ENCODE measurements around the gene ANO4.
"Not testable (repeated sequence)": the region's sequence is repeated elsewhere in the genome, so short reads cannot be mapped to it uniquely, and the experiment has no call there.

ANO4 gene

DNA sequence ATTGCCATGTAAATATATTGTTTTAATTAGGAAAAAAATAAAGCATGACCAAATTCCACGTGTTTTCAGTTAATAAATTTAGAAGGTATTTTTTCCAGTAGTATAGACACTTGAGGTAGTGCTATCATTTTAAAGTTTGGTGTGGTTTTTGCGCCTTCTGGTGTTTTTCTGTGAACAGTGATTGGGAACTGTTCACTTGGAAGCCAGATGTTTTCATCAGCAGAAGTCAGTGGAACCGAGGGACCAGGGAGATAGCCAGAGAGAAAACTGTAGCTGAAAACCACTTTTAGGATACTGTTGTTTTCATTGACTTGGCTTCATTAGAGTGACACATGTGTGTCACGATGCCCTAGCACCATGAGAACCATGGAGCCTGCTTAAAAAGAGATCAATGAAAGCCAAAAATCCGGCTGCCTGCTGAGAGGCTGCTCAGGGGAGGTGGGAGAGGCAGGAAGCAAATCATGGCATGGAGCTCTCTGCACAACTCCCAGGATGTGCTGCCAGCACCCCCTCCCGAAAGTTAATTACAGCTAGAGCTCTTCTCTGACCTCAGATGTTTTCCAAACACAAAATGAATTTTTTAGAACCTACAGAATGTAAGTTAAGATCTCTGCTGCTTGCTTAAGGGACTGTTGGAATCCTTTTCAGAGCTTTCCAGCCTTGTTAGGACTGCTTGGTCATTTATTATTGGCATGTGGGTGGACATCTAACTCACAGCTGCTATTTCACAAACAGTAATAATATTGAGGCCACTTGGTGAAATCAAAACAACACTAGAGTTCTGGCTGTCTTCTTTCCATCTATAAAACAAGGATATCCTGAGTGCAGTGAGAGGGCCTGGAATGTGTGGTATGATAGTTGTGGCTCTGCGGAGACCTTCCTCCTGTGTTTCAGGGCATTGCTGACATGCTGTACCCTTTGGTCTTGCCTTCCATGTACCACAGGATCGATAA, 192.3 kb downstream of the ANO4 start:
- no peaks in the 10 kb centered on the region for H3K27me3 ChIP-seq (ENCODE audit: low read length)
- no peak overlapping the region for H3K27ac ChIP-seq (ENCODE audit: low read depth, low read length)
- TF ChIP-seq EZH2phosphoT487 (conservative IDR thresholded peaks at IDR 0.05; ENCODE audit: low read length) (no peak), CTCF (IDR thresholded peaks at IDR 0.05; ENCODE audit: insufficient read depth, low read length, poor library complexity, severe bottlenecking) (no peak)
- H3K9me2 ChIP-seq (replicated peaks; ENCODE audit: insufficient read depth, low read length): no peaks in the 10 kb centered on the region
- no peak overlapping the region for H3K4me3 ChIP-seq (ENCODE audit: insufficient read depth, low read length, poor library complexity, severe bottlenecking)
- H3K36me3 ChIP-seq (ENCODE audit: low read length): no peaks in the 10 kb centered on the region
- no peaks in the 10 kb centered on the region for H3F3A ChIP-seq (ENCODE audit: insufficient read depth)
- H2AFZ ChIP-seq (ENCODE audit: low read depth, low read length, severe bottlenecking): no peak overlapping the region
- no peaks in the 10 kb centered on the region for H4K20me1 ChIP-seq (ENCODE audit: low read depth, low read length)
- H3K9ac ChIP-seq (ENCODE audit: low read length): no peak overlapping the region
- H3K79me2 ChIP-seq (ENCODE audit: insufficient read depth, low read length): no peaks in the 10 kb centered on the region
- H3K9me3 ChIP-seq (ENCODE audit: insufficient read depth, low read length): no peaks in the 10 kb centered on the region
- no peak overlapping the region for H3K4me2 ChIP-seq (ENCODE audit: low read depth, low read length, poor library complexity, severe bottlenecking)

GRCh38 chr12:100987552-100988521, 193.3 kb downstream of the ANO4 start:
- Histone ChIP-seq H3K27ac (ENCODE audit: low read depth, low read length) (no peak overlapping the region), H3F3A (ENCODE audit: insufficient read depth) (no peaks in the 10 kb centered on the region), H3K4me3 (ENCODE audit: insufficient read depth, low read length, poor library complexity, severe bottlenecking) (no peak overlapping the region), H3K9me3 (ENCODE audit: insufficient read depth, low read length) (no peaks in the 10 kb centered on the region), H3K27me3 (ENCODE audit: low read length) (no peaks in the 10 kb centered on the region), H3K4me2 (ENCODE audit: low read depth, low read length, poor library complexity, severe bottlenecking) (no peak overlapping the region), H4K20me1 (ENCODE audit: low read depth, low read length) (no peaks in the 10 kb centered on the region), H2AFZ (ENCODE audit: low read depth, low read length, severe bottlenecking) (no peak overlapping the region), H3K36me3 (ENCODE audit: low read length) (no peaks in the 10 kb centered on the region), H3K9me2 (replicated peaks; ENCODE audit: insufficient read depth, low read length) (no peaks in the 10 kb centered on the region), H3K9ac (ENCODE audit: low read length) (no peak overlapping the region), H3K79me2 (ENCODE audit: insufficient read depth, low read length) (no peaks in the 10 kb centered on the region)
- no peak for TF ChIP-seq CTCF (IDR thresholded peaks at IDR 0.05; ENCODE audit: insufficient read depth, low read length, poor library complexity, severe bottlenecking)
- no peak for TF ChIP-seq EZH2phosphoT487 (conservative IDR thresholded peaks at IDR 0.05; ENCODE audit: low read length)

- H3K9me2 ChIP-seq (replicated peaks; ENCODE audit: insufficient read depth, low read length); H4K20me1 ChIP-seq (ENCODE audit: low read depth, low read length); H3K27me3 ChIP-seq (ENCODE audit: low read length); H3F3A ChIP-seq (ENCODE audit: insufficient read depth); H3K36me3 ChIP-seq (ENCODE audit: low read length); H3K9ac ChIP-seq (ENCODE audit: low read length); H3K27ac ChIP-seq (ENCODE audit: low read depth, low read length); H3K4me2 ChIP-seq (ENCODE audit: low read depth, low read length, poor library complexity, severe bottlenecking); H3K79me2 ChIP-seq (ENCODE audit: insufficient read depth, low read length); H3K4me3 ChIP-seq (ENCODE audit: insufficient read depth, low read length, poor library complexity, severe bottlenecking); H3K9me3 ChIP-seq (ENCODE audit: insufficient read depth, low read length); H2AFZ ChIP-seq (ENCODE audit: low read depth, low read length, severe bottlenecking): not testable (repeated sequence)
Observed at GRCh38 chr12:100989509-100989908, 194.9 kb downstream of the ANO4 start.

Measured in SU-DHL-6 (cell line).